K562 (cell line): ENCODE measurements around the gene DPH7. TPM values are rescaled to one million over a fixed set of nuclear protein-coding genes. Genes with fewer than 3 reads are reported as not detected.

Experiments
- DNMT1 ChIP-seq: fragments of 450-650 bp; IDR thresholded peaks from 2 replicates; pipeline ENCODE4 v1.6.1; 2016; ENCODE audit warnings: antibody characterized with exemption, mild to moderate bottlenecking
- FOXJ3 ChIP-seq: sonication (generic); formaldehyde crosslinking; IDR thresholded peaks from 2 replicates; pipeline ENCODE4 v1.4.0; 2020; ENCODE audit warnings: mild to moderate bottlenecking, missing genetic modification reagents
- FOXM1 ChIP-seq, 2 experiments: fragments of 450-650 bp in 1 of 2; sonication (generic) in 1 of 2; formaldehyde crosslinking in 1 of 2; IDR thresholded peaks; 2 replicates each; pipeline versions ENCODE4 v1.6.1 to v1.9.0; 2017 to 2022; ENCODE audit warnings: low read depth in 2 of 2, mild to moderate bottlenecking in 2 of 2, missing genetic modification reagents in 1 of 2, moderate library complexity in 1 of 2
- HDAC8 ChIP-seq: fragments of 450-650 bp; IDR thresholded peaks from 2 replicates; pipeline ENCODE4 v1.6.1; 2016; ENCODE audit warnings: mild to moderate bottlenecking, missing genetic modification characterization, moderate library complexity, missing compliant biosample characterization
- KLF6 ChIP-seq: fragments of 250-450 bp; sonication (Bioruptor Pico); IDR thresholded peaks from 2 replicates; pipeline ENCODE4 v1.4.0; 2020; ENCODE audit warnings: mild to moderate bottlenecking, moderate library complexity, borderline replicate concordance
- MAZ ChIP-seq, 2 experiments: fragments of 450-650 bp in 1 of 2; sonication (generic) in 1 of 2; formaldehyde crosslinking; IDR thresholded peaks in 1 of 2; conservative IDR thresholded peaks in 1 of 2; 2 replicates each; pipeline versions ENCODE4 v1.4.0 to v1.5.0; 2020; ENCODE audit warnings: mild to moderate bottlenecking in 1 of 2, missing genetic modification reagents in 1 of 2
- MTA3 ChIP-seq: fragments of 450-650 bp; formaldehyde crosslinking; IDR thresholded peaks from 2 replicates; pipeline ENCODE4 v1.6.1; 2017; ENCODE audit warnings: mild to moderate bottlenecking, borderline replicate concordance
- MTF1 ChIP-seq: fragments of 250-450 bp; sonication (Bioruptor Pico); IDR thresholded peaks from 2 replicates; pipeline ENCODE4 v1.9.0; 2021; ENCODE audit warnings: moderate library complexity, mild to moderate bottlenecking, inconsistent platforms, borderline replicate concordance
- RB1 ChIP-seq: fragments of 450-650 bp; IDR thresholded peaks from 2 replicates; pipeline ENCODE4 v1.6.1; 2017; ENCODE audit warnings: low read depth, mild to moderate bottlenecking
- RBM14 ChIP-seq: fragments of 200-400 bp; formaldehyde crosslinking; IDR thresholded peaks from 2 replicates; pipeline ENCODE4 v1.6.1; 2018; ENCODE audit warnings: low read depth, mild to moderate bottlenecking, low read length, moderate library complexity, borderline replicate concordance; ENCODE audit not compliant: insufficient read depth
- RCOR1 ChIP-seq, 2 experiments: IDR thresholded peaks; 2 replicates each; pipeline ENCODE4 v1.6.1; 2012; ENCODE audit warnings: low read depth in 2 of 2, low read length in 2 of 2, borderline replicate concordance in 1 of 2, improper control_type of control experiment in 1 of 2
- TAF7 ChIP-seq: fragments of 450-650 bp; IDR thresholded peaks from 2 replicates; pipeline ENCODE4 v1.6.1; 2016; ENCODE audit warnings: missing genetic modification characterization, missing compliant biosample characterization
- TAL1 ChIP-seq: fragments of 450-650 bp; IDR thresholded peaks from 2 replicates; pipeline ENCODE4 v1.6.1; 2016; ENCODE audit warnings: mild to moderate bottlenecking
- TFE3 ChIP-seq: fragments of 450-650 bp; formaldehyde crosslinking; IDR thresholded peaks from 2 replicates; pipeline ENCODE4 v1.4.0; 2020; ENCODE audit warnings: mild to moderate bottlenecking, mixed read lengths
- ZC3H11A ChIP-seq: IDR thresholded peaks from 2 replicates; pipeline ENCODE4 v1.6.1; 2012; ENCODE audit warnings: low read depth, low read length, improper control_type of control experiment
- ZNF12 ChIP-seq: sonication (generic); formaldehyde crosslinking; IDR thresholded peaks from 2 replicates; pipeline ENCODE4 v1.4.0; 2020; ENCODE audit warnings: mild to moderate bottlenecking, missing genetic modification reagents
- ZNF124 ChIP-seq: sonication (generic); formaldehyde crosslinking; IDR thresholded peaks from 2 replicates; pipeline ENCODE4 v1.8.1; 2022; ENCODE audit warnings: missing genetic modification reagents
- ZNF224 ChIP-seq: sonication (generic); formaldehyde crosslinking; IDR thresholded peaks from 2 replicates; pipeline ENCODE4 v1.8.0; 2022; ENCODE audit warnings: mild to moderate bottlenecking, missing genetic modification reagents
- ZNF347 ChIP-seq: fragments of 450-650 bp; formaldehyde crosslinking; IDR thresholded peaks from 2 replicates; pipeline ENCODE4 v1.4.0; 2020; ENCODE audit warnings: low read depth, mild to moderate bottlenecking, moderate library complexity
- polyA plus RNA-seq, 8 experiments: library from polyadenylated mRNA; depleted of rRNA in 4 of 8; stranded (reverse) in 5 of 8; unstranded in 3 of 8; fragments of >200 nt; fragmentation: Nextera tagmentation in 2 of 8; fragmentation: Illumina TruSeq in 1 of 8; extraction: Ambion mirVana in 2 of 8; extraction: Trizol in 1 of 8; gene quantifications; 2 replicates each; pipeline versions ENCODE4 v1.2.1 to v1.2.3, GENCODE V29; 2011 to 2014; ENCODE audit warnings: inconsistent platforms in 1 of 8, missing spikeins in 1 of 8
- total RNA-seq, 7 experiments: library from RNA; depleted of rRNA in 6 of 7; stranded (reverse); fragments of >200 nt in 6 of 7; fragmentation: Illumina TruSeq in 2 of 7; extraction: Trizol in 2 of 7; gene quantifications; 2 replicates each; pipeline versions ENCODE4 v1.2.1 to v1.2.3, GENCODE V29; 2011 to 2021; ENCODE audit warnings: low replicate concordance in 1 of 7
- TF ChIP-seq, protein P1 (sequence below): sonication (generic); formaldehyde crosslinking; IDR thresholded peaks from 2 replicates; pipeline ENCODE4 v1.4.0; 2020; ENCODE audit warnings: mild to moderate bottlenecking, missing genetic modification reagents
- TF ChIP-seq, protein P2 (sequence below), 2 experiments: IDR thresholded peaks in 1 of 2; conservative IDR thresholded peaks in 1 of 2; 2 replicates each; pipeline ENCODE4 v1.6.1; 2016; ENCODE audit warnings: low read depth in 2 of 2, mild to moderate bottlenecking in 1 of 2, missing compliant biosample characterization in 1 of 2, missing genetic modification characterization in 1 of 2, moderate library complexity in 1 of 2

DPH7 gene
- total and polyA plus RNA-seq, 9 of the 15 experiments (the other 6 are each of a cell fraction or from before 2014, with no cell fraction given): 13.9 to 68.6 (median 41.3) TPM

DNA sequence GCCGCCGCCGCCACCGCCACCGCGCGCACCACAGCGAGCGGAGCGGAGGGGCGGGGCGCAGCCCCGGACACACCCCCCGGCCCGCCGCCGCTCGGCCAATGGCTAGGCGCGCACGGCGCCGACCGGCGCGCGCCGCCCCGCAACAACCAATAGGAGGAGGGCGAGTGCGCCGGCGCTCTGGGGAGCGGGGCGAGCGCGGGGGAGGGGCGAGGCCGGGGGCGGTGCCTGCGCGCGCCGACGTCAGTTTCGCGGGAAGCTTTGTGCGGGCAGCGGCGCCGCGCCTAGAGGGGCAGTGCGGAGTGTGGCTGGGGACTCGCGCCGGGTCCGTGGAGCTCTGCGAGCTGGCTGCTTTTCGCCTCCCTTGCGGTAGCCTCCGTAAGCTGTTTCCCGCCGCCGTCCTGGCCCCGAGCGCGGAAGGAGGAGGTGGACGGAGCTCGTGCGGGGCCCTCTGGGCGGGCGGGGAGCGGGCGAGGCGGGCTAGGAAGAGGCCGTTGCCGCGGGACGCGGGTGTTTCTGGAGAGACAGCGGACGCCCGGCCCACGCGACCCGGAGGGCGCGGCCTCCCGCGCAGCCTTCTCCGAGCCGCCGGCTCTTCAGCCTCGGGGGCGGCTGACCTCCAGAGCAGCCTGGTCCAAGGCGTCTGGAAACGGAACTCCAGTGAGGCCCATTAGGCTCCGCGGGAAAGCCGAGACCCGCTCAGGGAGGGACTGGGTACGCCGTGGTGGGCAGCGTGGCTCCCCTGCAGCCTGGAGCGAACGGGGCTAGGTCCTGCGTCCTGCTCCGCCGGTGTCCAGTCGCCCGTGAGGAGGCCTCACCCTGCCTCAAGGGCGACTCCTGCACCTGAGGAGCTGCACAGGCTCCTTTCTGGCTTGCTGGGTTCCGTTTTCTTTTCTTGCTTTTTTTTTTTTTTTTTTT, 12.0 kb upstream of the DPH7 start, which contains the start of gene ZMYND19 (continued):
- TF ChIP-seq, protein P1, sequence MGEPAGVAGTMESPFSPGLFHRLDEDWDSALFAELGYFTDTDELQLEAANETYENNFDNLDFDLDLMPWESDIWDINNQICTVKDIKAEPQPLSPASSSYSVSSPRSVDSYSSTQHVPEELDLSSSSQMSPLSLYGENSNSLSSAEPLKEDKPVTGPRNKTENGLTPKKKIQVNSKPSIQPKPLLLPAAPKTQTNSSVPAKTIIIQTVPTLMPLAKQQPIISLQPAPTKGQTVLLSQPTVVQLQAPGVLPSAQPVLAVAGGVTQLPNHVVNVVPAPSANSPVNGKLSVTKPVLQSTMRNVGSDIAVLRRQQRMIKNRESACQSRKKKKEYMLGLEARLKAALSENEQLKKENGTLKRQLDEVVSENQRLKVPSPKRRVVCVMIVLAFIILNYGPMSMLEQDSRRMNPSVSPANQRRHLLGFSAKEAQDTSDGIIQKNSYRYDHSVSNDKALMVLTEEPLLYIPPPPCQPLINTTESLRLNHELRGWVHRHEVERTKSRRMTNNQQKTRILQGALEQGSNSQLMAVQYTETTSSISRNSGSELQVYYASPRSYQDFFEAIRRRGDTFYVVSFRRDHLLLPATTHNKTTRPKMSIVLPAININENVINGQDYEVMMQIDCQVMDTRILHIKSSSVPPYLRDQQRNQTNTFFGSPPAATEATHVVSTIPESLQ (CRISPR knock-in tag): no peak
- TF ChIP-seq ZNF347: no peak
- TF ChIP-seq DNMT1: no peak
- no peak for TF ChIP-seq ZC3H11A
- TF ChIP-seq MTF1 (CRISPR knock-in tag): no peak
- no peak for TF ChIP-seq HDAC8
- no peak for TF ChIP-seq TFE3 (CRISPR knock-in tag)
- no peak for TF ChIP-seq TAF7 (tag)
- 0 out of 2 replicates have a peak, but pooled peaks have one; percentile 53 for TF ChIP-seq RBM14
- TF ChIP-seq ZNF12 (CRISPR knock-in tag): no peak
- peak; percentile 56 for TF ChIP-seq RB1
- TF ChIP-seq, protein P2, sequence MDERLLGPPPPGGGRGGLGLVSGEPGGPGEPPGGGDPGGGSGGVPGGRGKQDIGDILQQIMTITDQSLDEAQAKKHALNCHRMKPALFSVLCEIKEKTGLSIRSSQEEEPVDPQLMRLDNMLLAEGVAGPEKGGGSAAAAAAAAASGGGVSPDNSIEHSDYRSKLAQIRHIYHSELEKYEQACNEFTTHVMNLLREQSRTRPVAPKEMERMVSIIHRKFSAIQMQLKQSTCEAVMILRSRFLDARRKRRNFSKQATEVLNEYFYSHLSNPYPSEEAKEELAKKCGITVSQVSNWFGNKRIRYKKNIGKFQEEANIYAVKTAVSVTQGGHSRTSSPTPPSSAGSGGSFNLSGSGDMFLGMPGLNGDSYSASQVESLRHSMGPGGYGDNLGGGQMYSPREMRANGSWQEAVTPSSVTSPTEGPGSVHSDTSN (CRISPR knock-in tag; IDR thresholded peaks at IDR 0.05; ENCODE audit: low read depth): no peak
- TF ChIP-seq, protein P2 (tag; conservative IDR thresholded peaks at IDR 0.05; ENCODE audit: low read depth): no peak
- TF ChIP-seq FOXM1 (IDR thresholded peaks at IDR 0.05; ENCODE audit: low read depth): no peak
- TF ChIP-seq FOXM1 (CRISPR knock-in tag; IDR thresholded peaks at IDR 0.05; ENCODE audit: low read depth): peak; percentile 63; the same call in 1 of the 2 replicates
- TF ChIP-seq TAL1: no peak
- TF ChIP-seq ZNF224 (CRISPR knock-in tag): no peak
- TF ChIP-seq MAZ (CRISPR knock-in tag; conservative IDR thresholded peaks at IDR 0.05 in 1 of 2, IDR thresholded peaks at IDR 0.05 in 1 of 2): peak; percentile 41 to 63
- no peak for TF ChIP-seq MTA3
- no peak for TF ChIP-seq RCOR1 (IDR thresholded peaks at IDR 0.05; ENCODE audit: borderline replicate concordance in 1 of 2, low read depth in 2 of 2, low read length in 2 of 2)
- no peak for TF ChIP-seq KLF6
- no peak for TF ChIP-seq ZNF124 (CRISPR knock-in tag)
- no peak for TF ChIP-seq FOXJ3 (CRISPR knock-in tag)
